Stimulated activated CD4-positive, alpha-beta T cell treated with anti-CD3 and anti-CD28 coated beads, Interleukin-12 subunit alpha, Interleukin-12 subunit beta, amount 100 ng/mL, for 48 hours (primary cell): ENCODE data around the gene TMEM131L.
"Not testable (repeated sequence)": the region's sequence is repeated elsewhere in the genome, so short reads cannot be mapped to it uniquely, and the experiment has no call there.

ENCODE experiments used
- DNase-seq, 3 donors: peaks; one replicate each; pipeline ENCODE4 v3.0.0-alpha.2; 2020; ENCODE audit warnings: low read depth in 2 of 3, low spot score in 1 of 3

Gene TMEM131L

GRCh38 chr4:153466081-153466948 is at the start of gene TMEM131L:
TSS of gene TMEM131L (plus strand) at chr4:153466360. CDS start at chr4:153466398, 38 bp downstream.
- DNase-seq, result peak in 2 of 3 donors; percentile 53 to 59

GRCh38 chr4:153416456-153416855 is 49.7 kb upstream of the TMEM131L start:
- DNase-seq, result not testable (repeated sequence)

DNA sequence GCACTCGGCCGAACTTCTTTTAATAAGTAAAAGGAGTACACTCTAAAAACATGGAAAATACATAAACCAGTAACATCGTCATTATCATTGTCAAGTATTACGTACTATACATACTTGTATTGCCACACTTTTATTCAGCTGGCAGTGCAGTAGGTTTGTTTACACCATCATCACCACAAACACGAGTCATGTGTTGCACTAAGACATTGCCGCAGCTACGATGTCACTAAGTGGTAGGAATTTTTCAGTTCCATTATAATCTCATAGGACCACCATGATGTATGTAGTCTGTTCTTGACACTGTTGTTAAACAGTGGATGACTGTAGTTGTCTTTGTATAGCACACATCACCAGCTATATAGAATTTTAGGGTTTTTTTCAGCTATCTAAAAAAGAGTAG is 48.0 kb upstream of the TMEM131L start:
- no peak for DNase-seq

GRCh38 chr4:153418558-153418957 is 47.6 kb upstream of the TMEM131L start:
- no peak for DNase-seq

DNA sequence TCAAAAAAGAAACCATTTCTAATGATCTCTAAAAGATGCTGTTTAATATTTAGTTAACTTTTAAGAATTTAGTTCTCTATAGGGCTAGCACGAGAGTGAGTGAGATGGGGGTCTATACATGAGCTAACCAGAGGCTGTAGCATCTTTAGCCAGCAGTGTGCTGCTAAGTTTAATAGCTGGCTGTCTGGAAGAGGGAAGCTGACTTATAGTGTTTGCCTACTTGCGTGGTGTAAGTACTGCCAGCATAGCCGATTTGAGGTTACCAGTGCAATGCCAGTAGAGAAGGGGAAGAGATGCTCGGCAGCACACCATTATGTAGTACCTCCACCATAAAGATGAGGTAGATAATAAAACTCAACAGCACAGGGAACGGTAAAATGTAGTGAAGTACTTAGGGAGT is 47.1 kb upstream of the TMEM131L start:
- no peak for DNase-seq

- DNase-seq, result no peak
Measured at GRCh38 chr4:153419673-153420278, 46.4 kb upstream of the TMEM131L start.

DNA sequence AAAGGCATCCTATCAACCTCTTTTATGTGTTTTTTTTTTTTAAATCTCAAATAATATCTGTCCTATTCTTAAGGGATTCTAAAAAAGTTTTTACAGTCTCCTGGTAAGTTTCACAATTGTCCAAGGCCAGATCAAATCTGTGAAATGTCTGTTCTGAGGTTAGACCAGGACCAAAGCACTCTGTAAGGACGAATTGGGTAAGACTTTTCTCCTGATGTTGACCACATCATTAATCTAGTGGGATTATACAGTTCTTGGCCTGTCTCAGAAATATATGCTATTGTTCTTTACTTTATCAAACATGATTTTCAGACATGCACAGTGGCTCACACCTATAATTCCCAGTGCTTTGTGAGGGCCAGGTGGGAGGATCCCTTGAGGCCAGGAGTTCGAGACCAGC is 45.8 kb upstream of the TMEM131L start:
- DNase-seq, result no peak

- DNase-seq, result no peak
Measured at GRCh38 chr4:153421941-153422340, 44.2 kb upstream of the TMEM131L start.

- no peak for DNase-seq
Measured at GRCh38 chr4:153426207-153426885, 39.8 kb upstream of the TMEM131L start.

- no peak for DNase-seq
Measured at GRCh38 chr4:153427363-153428071, 38.6 kb upstream of the TMEM131L start.

DNA sequence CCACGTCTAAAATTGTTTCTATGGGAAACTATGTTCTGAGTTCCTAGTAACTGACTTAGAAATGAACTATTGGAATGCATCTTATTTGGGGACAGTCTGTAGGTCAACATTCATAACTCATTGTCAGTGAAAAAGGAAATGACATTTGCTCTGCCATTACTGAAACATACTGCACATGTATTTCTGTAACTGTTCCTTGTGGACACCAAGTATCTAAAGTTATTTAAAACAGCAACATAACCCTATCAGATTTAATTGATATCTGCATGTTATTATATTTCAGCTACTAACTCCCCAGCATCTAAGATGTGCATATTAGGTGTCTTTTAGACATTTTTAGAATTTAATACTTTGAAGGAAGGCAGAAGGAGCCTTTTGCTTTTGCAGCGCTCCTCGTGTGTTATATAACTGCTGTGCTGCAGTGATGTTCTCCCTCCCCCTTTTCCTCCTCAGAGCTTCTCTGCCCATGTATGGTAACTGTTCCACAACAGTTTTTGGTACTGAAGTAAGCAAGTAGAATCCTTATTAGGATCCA is 37.2 kb upstream of the TMEM131L start:
- no peak for DNase-seq

DNA sequence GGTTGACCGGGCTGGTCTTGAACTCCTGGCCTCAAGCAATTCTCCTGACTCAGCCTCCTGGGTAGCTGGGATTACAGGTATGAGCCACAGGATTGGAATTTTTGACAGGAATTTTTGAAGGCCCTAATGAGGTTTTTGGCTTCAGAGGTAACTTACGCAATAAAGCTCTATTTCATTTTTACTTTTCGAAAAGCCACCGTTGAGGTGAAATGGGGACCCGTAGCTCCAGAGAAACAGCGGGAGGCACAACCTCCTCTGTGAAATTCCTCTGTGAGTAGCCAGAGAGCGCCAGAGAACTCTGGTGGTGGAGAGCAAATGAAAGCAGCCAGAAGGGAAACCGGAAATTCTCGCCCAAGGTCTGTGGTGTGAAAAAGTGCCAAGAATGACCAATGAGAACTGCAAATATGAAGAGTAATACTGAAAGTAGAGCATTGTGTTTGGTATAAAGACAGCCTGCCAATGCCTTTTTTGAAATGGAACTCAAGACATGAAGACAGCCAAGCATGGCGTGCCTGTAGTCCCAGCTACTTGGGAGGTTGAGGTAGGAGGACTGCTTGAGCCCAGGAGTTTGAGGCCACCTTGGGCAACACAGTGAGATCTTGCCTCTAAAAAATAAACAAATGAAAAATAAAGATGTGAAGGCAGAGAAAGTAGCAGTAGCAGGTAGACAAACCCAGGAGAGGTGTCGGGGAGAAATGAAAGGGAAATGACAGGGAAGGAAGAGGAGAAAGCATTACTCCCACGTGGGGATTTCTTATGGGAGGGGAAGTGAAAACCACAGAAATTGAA is 33.0 kb upstream of the TMEM131L start:
- DNase-seq, result peak; percentile 62 to 74 (median 66)

DNA sequence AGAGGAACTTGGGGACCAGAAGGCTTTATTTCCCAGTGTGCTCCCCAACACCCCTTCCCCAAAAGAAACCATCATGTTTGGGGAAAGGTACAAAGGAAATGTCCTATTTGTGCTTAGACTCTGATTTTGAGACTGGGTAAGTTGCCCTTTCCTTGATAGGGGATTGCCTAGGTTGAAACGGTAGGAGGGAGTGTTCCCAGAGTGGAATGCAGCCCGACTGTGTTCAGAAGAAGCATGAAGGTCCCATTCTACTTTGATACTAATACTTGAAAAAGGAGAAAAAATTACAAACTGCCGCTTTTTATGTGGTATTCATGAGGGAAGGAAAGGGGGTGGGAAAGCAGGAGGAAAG is 32.4 kb upstream of the TMEM131L start:
- DNase-seq, result no peak

DNA sequence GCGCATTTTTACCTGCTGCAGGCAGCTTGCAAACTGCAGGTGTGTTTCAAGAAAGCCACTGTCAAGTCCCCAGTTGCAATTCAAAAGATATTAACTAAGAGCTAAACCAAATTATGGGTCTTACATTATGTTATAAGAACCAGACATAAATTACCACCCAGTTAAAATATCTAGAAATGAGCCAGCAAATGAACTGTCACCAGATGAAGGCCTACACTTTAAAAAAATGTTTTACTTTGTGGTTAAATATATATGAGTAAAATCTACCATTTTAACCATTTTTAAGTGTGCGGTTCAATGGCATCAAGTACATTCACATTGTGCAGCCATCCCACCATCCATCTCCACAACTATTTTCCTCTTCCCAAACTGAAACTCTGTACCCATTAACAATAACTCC is 32.0 kb upstream of the TMEM131L start:
- DNase-seq, result no peak

DNA sequence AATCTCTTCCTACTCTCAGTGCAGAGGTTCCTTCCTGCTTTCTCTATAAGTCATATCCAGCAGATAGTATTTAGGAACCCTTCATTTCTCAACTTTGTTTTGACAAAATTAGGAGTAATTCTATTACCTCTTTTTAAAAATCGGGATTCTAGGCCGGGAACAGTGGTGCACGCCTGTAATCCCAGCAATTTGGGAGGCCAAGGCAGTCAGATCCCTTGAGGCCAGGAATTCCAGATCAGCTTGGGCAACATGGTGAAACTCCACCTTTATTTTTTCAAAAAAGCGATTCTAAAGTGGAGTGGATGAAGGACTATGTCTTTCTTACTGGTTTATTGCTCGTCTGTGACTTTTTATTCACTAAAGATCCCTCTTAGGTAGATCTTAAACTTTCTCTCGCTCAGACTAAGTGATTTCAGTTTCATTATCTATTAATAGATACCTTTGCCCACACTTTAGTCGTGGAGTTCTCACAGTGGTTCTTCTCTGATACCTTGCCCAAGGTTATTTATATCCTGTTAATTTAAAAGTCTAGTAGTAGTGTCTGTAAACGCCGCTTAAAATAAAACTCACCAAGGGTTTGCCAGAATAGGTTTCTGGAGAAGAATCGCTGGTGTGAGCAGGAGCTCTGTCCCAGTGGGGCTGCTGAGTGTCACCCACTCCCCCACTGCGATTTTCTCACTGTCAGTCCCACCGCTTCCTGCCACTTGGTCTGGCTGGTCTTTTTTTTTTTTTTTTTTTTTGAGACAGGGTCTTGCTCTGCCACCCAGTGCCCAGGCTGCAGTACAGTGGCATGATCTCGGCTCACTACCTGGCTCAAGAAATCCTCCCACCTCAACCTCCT is 27.0 kb upstream of the TMEM131L start:
- no peak for DNase-seq

- DNase-seq, result no peak
Measured at GRCh38 chr4:153439831-153440230, 26.3 kb upstream of the TMEM131L start.

GRCh38 chr4:153440475-153440874 is 25.7 kb upstream of the TMEM131L start:
- DNase-seq, result no peak

- no peak for DNase-seq
Measured at GRCh38 chr4:153447175-153447905, 18.8 kb upstream of the TMEM131L start.
